ENCODE results near the gene KLF6.

Gene KLF6

GRCh38 chr10:3784510-3785250 lies at the start of gene KLF6:
Gene KLF6 (minus strand): TSS chr10:3785209. CDS start chr10:3785014, 195 bp downstream.
- H3K9me3 ChIP-seq (ENCODE audit: severe bottlenecking) = no peaks in the 10 kb centered on the region
- TF ChIP-seq CTCF (IDR thresholded peaks at IDR 0.05; ENCODE audit: low read depth, low read length) = no peak
- H3K27me3 ChIP-seq (ENCODE audit: insufficient read depth, low read depth, severe bottlenecking) = no peaks in the 10 kb centered on the region
- H3K4me3 ChIP-seq (ENCODE audit: low read depth, low read length) = peak within 1 kb of the TSS; percentile 92
- peaks cover 26% of the 10 kb centered on the region for H3K36me3 ChIP-seq
- peak within 1 kb of the TSS; percentile 99 for H3K27ac ChIP-seq
- DNase-seq = no peak

GRCh38 chr10:3834404-3834803 lies 49.4 kb upstream of the KLF6 start:
- no peaks in the 10 kb centered on the region for H3K36me3 ChIP-seq
- DNase-seq = no peak
- no peak for TF ChIP-seq CTCF (IDR thresholded peaks at IDR 0.05; ENCODE audit: low read depth, low read length)

GRCh38 chr10:3833046-3833445 lies 48.0 kb upstream of the KLF6 start:
- no peak for DNase-seq
- H3K36me3 ChIP-seq = no peaks in the 10 kb centered on the region
- no peak overlapping the region for H3K4me3 ChIP-seq (ENCODE audit: low read depth, low read length)
- H3K27ac ChIP-seq = no peak overlapping the region
- no peaks in the 10 kb centered on the region for H3K9me3 ChIP-seq (ENCODE audit: severe bottlenecking)
- TF ChIP-seq CTCF (IDR thresholded peaks at IDR 0.05; ENCODE audit: low read depth, low read length) = no peak
- H3K27me3 ChIP-seq (ENCODE audit: insufficient read depth, low read depth, severe bottlenecking) = no peaks in the 10 kb centered on the region

More at GRCh38 chr10:3834404-3834803, 49.4 kb upstream of the KLF6 start:
- Histone ChIP-seq H3K4me3 (ENCODE audit: low read depth, low read length) (no peak overlapping the region), H3K9me3 (ENCODE audit: severe bottlenecking) (no peaks in the 10 kb centered on the region), H3K27me3 (ENCODE audit: insufficient read depth, low read depth, severe bottlenecking) (no peaks in the 10 kb centered on the region), H3K27ac (no peak overlapping the region)

- H3K27ac ChIP-seq = no peak overlapping the region
Observed at GRCh38 chr10:3832022-3832786, 47.2 kb upstream of the KLF6 start.

GRCh38 chr10:3831608-3832007 lies 46.6 kb upstream of the KLF6 start:
- Histone ChIP-seq H3K9me3 (ENCODE audit: severe bottlenecking) (no peaks in the 10 kb centered on the region), H3K36me3 (no peaks in the 10 kb centered on the region), H3K27ac (no peak overlapping the region), H3K27me3 (ENCODE audit: insufficient read depth, low read depth, severe bottlenecking) (no peaks in the 10 kb centered on the region), H3K4me3 (ENCODE audit: low read depth, low read length) (no peak overlapping the region)
- no peak for TF ChIP-seq CTCF (IDR thresholded peaks at IDR 0.05; ENCODE audit: low read depth, low read length)
- no peak for DNase-seq

More at GRCh38 chr10:3832022-3832786, 47.2 kb upstream of the KLF6 start:
- no peak overlapping the region for H3K4me3 ChIP-seq (ENCODE audit: low read depth, low read length)
- H3K9me3 ChIP-seq (ENCODE audit: severe bottlenecking) = no peaks in the 10 kb centered on the region
- no peaks in the 10 kb centered on the region for H3K27me3 ChIP-seq (ENCODE audit: insufficient read depth, low read depth, severe bottlenecking)
- DNase-seq = no peak
- no peaks in the 10 kb centered on the region for H3K36me3 ChIP-seq
- TF ChIP-seq CTCF (IDR thresholded peaks at IDR 0.05; ENCODE audit: low read depth, low read length) = no peak
